H9 (cell line): ENCODE data around the gene SPIN1. TPM values are rescaled to one million over a fixed set of nuclear protein-coding genes. Genes with fewer than 3 reads are reported as not detected.
A peak's percentile ranks its signal among the peaks of the same experiment; 100 is the strongest.

ENCODE experiments used
- DNase-seq: peaks from one replicate; pipeline ENCODE4 v3.0.0-alpha.2; 2017
- H2AFZ ChIP-seq: one replicate; pipeline ENCODE4 v1.6.1; 2013; ENCODE audit warnings: mild to moderate bottlenecking, low read length, control low read depth, moderate library complexity
- H2AK5ac ChIP-seq: 2 replicates; pipeline ENCODE4 v1.6.1; 2013; ENCODE audit warnings: low read length, control low read depth, mixed read lengths; ENCODE audit not compliant: insufficient read length
- H2BK120ac ChIP-seq: one replicate; pipeline ENCODE4 v1.6.1; 2013; ENCODE audit warnings: low read depth, mild to moderate bottlenecking, low read length, control low read depth, inconsistent platforms; ENCODE audit not compliant: poor library complexity, severe bottlenecking
- H2BK12ac ChIP-seq: 2 replicates; pipeline ENCODE4 v1.6.1; 2013; ENCODE audit warnings: low read length, control low read depth, mixed read lengths, low read depth; ENCODE audit not compliant: insufficient read length
- H2BK15ac ChIP-seq: 2 replicates; pipeline ENCODE4 v1.6.1; 2013; ENCODE audit warnings: low read depth, low read length, control low read depth
- H2BK20ac ChIP-seq: one replicate; pipeline ENCODE4 v1.6.1; 2013; ENCODE audit warnings: low read depth, mild to moderate bottlenecking, low read length, control low read depth, inconsistent platforms; ENCODE audit not compliant: poor library complexity, severe bottlenecking
- H2BK5ac ChIP-seq: 2 replicates; pipeline ENCODE4 v1.6.1; 2013; ENCODE audit warnings: low read length, control low read depth, mixed read lengths; ENCODE audit not compliant: insufficient read length
- H3K14ac ChIP-seq: 2 replicates; pipeline ENCODE4 v1.6.1; 2013; ENCODE audit warnings: low read length, control low read depth; ENCODE audit not compliant: insufficient read depth
- H3K18ac ChIP-seq: 2 replicates; pipeline ENCODE4 v1.6.1; 2013; ENCODE audit warnings: low read depth, mild to moderate bottlenecking, mixed read lengths, low read length, control low read depth; ENCODE audit not compliant: insufficient read length
- H3K23ac ChIP-seq: 2 replicates; pipeline ENCODE4 v1.6.1; 2013; ENCODE audit warnings: low read length, control low read depth, mixed read lengths, low read depth; ENCODE audit not compliant: insufficient read length
- H3K23me2 ChIP-seq: 2 replicates; pipeline ENCODE4 v1.6.1; 2013; ENCODE audit warnings: low read depth, mild to moderate bottlenecking, mixed read lengths, low read length, control low read depth; ENCODE audit not compliant: insufficient read length, poor library complexity, severe bottlenecking
- H3K27ac ChIP-seq: 2 replicates; pipeline ENCODE4 v1.5.1; 2013; ENCODE audit warnings: low read length, control low read depth, mixed read lengths, low read depth; ENCODE audit not compliant: insufficient read length
- H3K27me3 ChIP-seq: 2 replicates; pipeline ENCODE4 v1.6.1; 2013; ENCODE audit warnings: low read length, control low read depth, inconsistent platforms; ENCODE audit not compliant: insufficient read depth
- H3K4ac ChIP-seq: 2 replicates; pipeline ENCODE4 v1.6.1; 2013; ENCODE audit warnings: low read depth, mild to moderate bottlenecking, control low read depth, inconsistent platforms, low read length, moderate library complexity
- H3K4me1 ChIP-seq: 2 replicates; pipeline ENCODE4 v1.6.1; 2013; ENCODE audit warnings: low read length, control low read depth, inconsistent platforms; ENCODE audit not compliant: insufficient read depth
- H3K4me2 ChIP-seq: 2 replicates; pipeline ENCODE4 v1.6.1; 2013; ENCODE audit warnings: low read length, control low read depth, mixed read lengths; ENCODE audit not compliant: insufficient read length, insufficient read depth
- H3K56ac ChIP-seq: 2 replicates; pipeline ENCODE4 v1.6.1; 2013; ENCODE audit warnings: low read depth, mild to moderate bottlenecking, mixed read lengths, low read length, control low read depth; ENCODE audit not compliant: insufficient read length
- H3K79me1 ChIP-seq: 2 replicates; pipeline ENCODE4 v1.6.1; 2013; ENCODE audit warnings: low read depth, mild to moderate bottlenecking, moderate library complexity, low read length, control low read depth, inconsistent platforms; ENCODE audit not compliant: insufficient read depth, poor library complexity, severe bottlenecking
- H3K79me2 ChIP-seq: 2 replicates; pipeline ENCODE4 v1.6.1; 2013; ENCODE audit warnings: low read length, control low read depth, inconsistent platforms; ENCODE audit not compliant: insufficient read depth
- H3K9ac ChIP-seq: 2 replicates; pipeline ENCODE4 v1.6.1; 2013; ENCODE audit warnings: low read length, control low read depth, mixed read lengths; ENCODE audit not compliant: insufficient read length; ENCODE audit errors: extremely low read depth
- H3K9me3 ChIP-seq: one replicate; pipeline ENCODE4 v1.6.1; 2013; ENCODE audit warnings: low read depth, low read length, inconsistent platforms; ENCODE audit not compliant: control insufficient read depth
- H3T11ph ChIP-seq: one replicate; pipeline ENCODE4 v1.6.1; 2013; ENCODE audit warnings: mild to moderate bottlenecking, low read length, control low read depth, inconsistent platforms
- H4K20me1 ChIP-seq: one replicate; pipeline ENCODE4 v1.6.1; 2013; ENCODE audit not compliant: control insufficient read depth, insufficient read length, insufficient read depth
- H4K5ac ChIP-seq: 2 replicates; pipeline ENCODE4 v1.6.1; 2013; ENCODE audit warnings: low read depth, mild to moderate bottlenecking, mixed read lengths, low read length, control low read depth; ENCODE audit not compliant: insufficient read length
- H4K8ac ChIP-seq: replicated peaks from 2 replicates; pipeline ENCODE4 v1.6.1; 2013; ENCODE audit warnings: low read length, control low read depth, mixed read lengths, low read depth; ENCODE audit not compliant: insufficient read length
- H4K91ac ChIP-seq: 2 replicates; pipeline ENCODE4 v1.6.1; 2013; ENCODE audit warnings: low read depth, mild to moderate bottlenecking, moderate library complexity, mixed read lengths, low read length, control low read depth; ENCODE audit not compliant: insufficient read length
- H3K27ac Mint-ChIP-seq, 3 experiments: 2 replicates in 2 of 3; 3 replicates in 1 of 3; pipeline ENCODE4 v1.8.0; 2020 to 2021; ENCODE audit warnings: mixed read lengths in 3 of 3, mild to moderate bottlenecking in 1 of 3, moderate library complexity in 1 of 3
- H3K27me3 Mint-ChIP-seq: 2 replicates; pipeline ENCODE4 v1.8.0; 2021; ENCODE audit warnings: low read depth, mild to moderate bottlenecking, moderate library complexity, mixed read lengths
- H3K36me3 Mint-ChIP-seq, 3 experiments: 2 replicates in 2 of 3; 3 replicates in 1 of 3; pipeline ENCODE4 v1.8.0; 2020 to 2021; ENCODE audit warnings: low read depth in 3 of 3, mixed read lengths in 3 of 3; ENCODE audit not compliant: insufficient read depth in 1 of 3
- H3K4me1 Mint-ChIP-seq, 2 experiments: 2 replicates each; pipeline ENCODE4 v1.8.0; 2020; ENCODE audit warnings: mixed read lengths in 2 of 2
- H3K4me3 Mint-ChIP-seq, 2 experiments: 2 replicates in 1 of 2; 3 replicates in 1 of 2; pipeline ENCODE4 v1.8.0; 2020 to 2021; ENCODE audit warnings: mild to moderate bottlenecking in 2 of 2, mixed read lengths in 2 of 2, moderate library complexity in 1 of 2
- H3K9me3 Mint-ChIP-seq, 2 experiments: 2 replicates in 1 of 2; 3 replicates in 1 of 2; pipeline ENCODE4 v1.8.0; 2020; ENCODE audit warnings: mild to moderate bottlenecking in 2 of 2, mixed read lengths in 2 of 2, moderate library complexity in 1 of 2
- WGBS: extraction: QIAGEN DNeasy Blood & Tissue Kit; methylation state at CpG from one replicate; pipeline ENCODE4 v1.1.7; 2013; ENCODE audit warnings: missing lambda C conversion rate, low lambda C conversion rate, mixed read lengths; ENCODE audit not compliant: insufficient read length; ENCODE audit errors: extremely low coverage; 5-methylcytosine and 5-hydroxymethylcytosine counted together
- total RNA-seq: library from RNA; stranded (reverse); gene quantifications from 2 replicates; pipeline ENCODE4 v1.2.1, GENCODE V29; 2021
- TF ChIP-seq, protein P1 (sequence below): fragments of 200-600 bp; sonication (generic); conservative IDR thresholded peaks from 3 replicates; pipeline ENCODE4 v1.8.0; 2021; ENCODE audit warnings: antibody characterized with exemption, mild to moderate bottlenecking

SPIN1 gene
- total RNA-seq, 1 experiment from 2014 or later: 136 TPM

DNA sequence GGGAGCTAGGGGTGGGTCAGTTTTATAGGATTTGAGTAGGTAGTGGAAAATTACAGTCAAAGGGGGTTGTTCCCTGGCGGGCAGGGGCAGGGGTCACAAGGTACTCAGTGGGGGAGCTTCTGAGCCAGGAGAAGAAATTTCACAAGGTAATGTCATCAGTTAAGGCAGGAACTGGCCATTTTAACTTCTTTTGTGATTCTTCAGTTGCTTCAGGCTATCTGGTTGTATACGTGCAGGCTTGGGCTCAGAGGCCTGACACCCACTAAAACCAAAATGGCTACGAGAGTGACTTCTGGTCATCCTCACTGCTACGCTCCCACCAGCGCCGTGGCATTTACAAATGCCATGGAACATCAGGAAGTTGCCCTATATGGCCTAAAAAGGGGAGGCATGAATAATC, 126.0 kb downstream of the SPIN1 start:
- Histone ChIP-seq H3K56ac (no peak overlapping the region), H3K4me2 (no peak overlapping the region), H2AK5ac (no peak overlapping the region), H4K8ac (no peak overlapping the region), H2BK12ac (no peak overlapping the region), H4K20me1 (no peaks in the 10 kb centered on the region), H3K23me2 (no peaks in the 10 kb centered on the region), H2AFZ (no peak overlapping the region), H3K4ac (no peak overlapping the region), H3K23ac (no peak overlapping the region), H3K27me3 (no peaks in the 10 kb centered on the region), H2BK20ac (no peak overlapping the region), H3K27ac (no peak overlapping the region), H3K9me3 (no peaks in the 10 kb centered on the region), H2BK15ac (no peak overlapping the region), H4K91ac (no peak overlapping the region), H3K4me1 (no peaks in the 10 kb centered on the region), H2BK5ac (no peak overlapping the region), H2BK120ac (no peak overlapping the region), H3T11ph (no peak overlapping the region), H3K9ac (no peak overlapping the region), H3K79me1 (no peaks in the 10 kb centered on the region), H3K14ac (no peak overlapping the region), H3K18ac (no peak overlapping the region), H3K79me2 (no peaks in the 10 kb centered on the region), H4K5ac (no peak overlapping the region)
- peak overlapping the region in 1 of 2 experiments; percentile 35; a peak in 1 of 5 replicates for H3K4me3 Mint-ChIP-seq
- no CpG with 5 or more reads among the region's 6 CpGs for WGBS
- no peaks in the 10 kb centered on the region; the same call in 1 of the 2 replicates for H3K27me3 Mint-ChIP-seq
- TF ChIP-seq, protein P1, sequence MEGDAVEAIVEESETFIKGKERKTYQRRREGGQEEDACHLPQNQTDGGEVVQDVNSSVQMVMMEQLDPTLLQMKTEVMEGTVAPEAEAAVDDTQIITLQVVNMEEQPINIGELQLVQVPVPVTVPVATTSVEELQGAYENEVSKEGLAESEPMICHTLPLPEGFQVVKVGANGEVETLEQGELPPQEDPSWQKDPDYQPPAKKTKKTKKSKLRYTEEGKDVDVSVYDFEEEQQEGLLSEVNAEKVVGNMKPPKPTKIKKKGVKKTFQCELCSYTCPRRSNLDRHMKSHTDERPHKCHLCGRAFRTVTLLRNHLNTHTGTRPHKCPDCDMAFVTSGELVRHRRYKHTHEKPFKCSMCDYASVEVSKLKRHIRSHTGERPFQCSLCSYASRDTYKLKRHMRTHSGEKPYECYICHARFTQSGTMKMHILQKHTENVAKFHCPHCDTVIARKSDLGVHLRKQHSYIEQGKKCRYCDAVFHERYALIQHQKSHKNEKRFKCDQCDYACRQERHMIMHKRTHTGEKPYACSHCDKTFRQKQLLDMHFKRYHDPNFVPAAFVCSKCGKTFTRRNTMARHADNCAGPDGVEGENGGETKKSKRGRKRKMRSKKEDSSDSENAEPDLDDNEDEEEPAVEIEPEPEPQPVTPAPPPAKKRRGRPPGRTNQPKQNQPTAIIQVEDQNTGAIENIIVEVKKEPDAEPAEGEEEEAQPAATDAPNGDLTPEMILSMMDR: no peak
- H3K27ac Mint-ChIP-seq: peak overlapping the region in 1 of 3 experiments; percentile 91; a peak in 2 of 7 replicates
- peaks cover 10 to 13% of the 10 kb centered on the region in 2 experiments for H3K4me1 Mint-ChIP-seq
- peaks cover 14 to 30% of the 10 kb centered on the region in 2 experiments for H3K9me3 Mint-ChIP-seq
- no peak for DNase-seq
- peaks cover 7 to 13% (median 12%) of the 10 kb centered on the region in 3 experiments; a peak in 6 of 7 replicates for H3K36me3 Mint-ChIP-seq
